Activated CD4-positive, alpha-beta memory T cell treated with anti-CD3 and anti-CD28 coated beads, Interleukin-2, amount 10 ng/mL, durations not matched to agents 7 days and 5 days (primary cell): ENCODE data around the gene SNX24. TPM values are rescaled to one million over a fixed set of nuclear protein-coding genes. Genes with fewer than 3 reads are reported as not detected.

Experiments
- CTCF ChIA-PET: fragments of 350-600 bp; sonication (Branson Sonifier 250); formaldehyde crosslinking; loops from one replicate; lab custom pipeline; 2021; ENCODE audit warnings: antibody characterized with exemption, inconsistent platforms; lab: Charles Lee
- POLR2A ChIA-PET: fragments of 350-600 bp; sonication (Branson Sonifier 250); formaldehyde crosslinking; loops from one replicate; lab custom pipeline; 2021; ENCODE audit warnings: antibody characterized with exemption; lab: Charles Lee
- DNase-seq: peaks from one replicate; pipeline ENCODE4 v3.0.0-alpha.2; 2020
- H3K27ac Mint-ChIP-seq: one replicate; pipeline ENCODE4 v1.8.0; 2021; ENCODE audit warnings: mild to moderate bottlenecking, mixed read lengths
- H3K27me3 Mint-ChIP-seq: one replicate; pipeline ENCODE4 v1.8.0; 2021; ENCODE audit warnings: mixed read lengths
- H3K36me3 Mint-ChIP-seq: one replicate; pipeline ENCODE4 v1.8.0; 2021; ENCODE audit warnings: low read depth, mixed read lengths
- H3K4me1 Mint-ChIP-seq: one replicate; pipeline ENCODE4 v1.8.0; 2021; ENCODE audit warnings: mixed read lengths
- H3K4me3 Mint-ChIP-seq: one replicate; pipeline ENCODE4 v1.8.0; 2021; ENCODE audit warnings: mild to moderate bottlenecking, mixed read lengths
- H3K9me3 Mint-ChIP-seq: one replicate; pipeline ENCODE4 v1.8.0; 2021; ENCODE audit warnings: mixed read lengths
- total RNA-seq, 2 experiments: library from RNA; stranded (reverse); gene quantifications; one replicate each; pipeline ENCODE4 v1.2.3, GENCODE V29; 2021

SNX24 gene
- total RNA-seq, 2 experiments from 2014 or later, result 8.8 to 9.2 TPM

GRCh38 chr5:123028222-123028621, 182.8 kb downstream of the SNX24 start:
- H3K27ac Mint-ChIP-seq, result no peak overlapping the region
- ChIA-PET CTCF (no interaction called here), POLR2A (no interaction called here)
- H3K9me3 Mint-ChIP-seq, result no peaks in the 10 kb centered on the region
- H3K4me3 Mint-ChIP-seq, result no peak overlapping the region
- H3K4me1 Mint-ChIP-seq, result no peaks in the 10 kb centered on the region
- H3K36me3 Mint-ChIP-seq, result no peaks in the 10 kb centered on the region
- no peaks in the 10 kb centered on the region for H3K27me3 Mint-ChIP-seq
- DNase-seq, result no peak

- Mint-ChIP-seq H3K27me3 (peaks cover 38% of the 10 kb centered on the region), H3K27ac (no peak overlapping the region), H3K4me1 (peaks cover 9% of the 10 kb centered on the region), H3K9me3 (no peaks in the 10 kb centered on the region), H3K4me3 (no peak overlapping the region), H3K36me3 (no peaks in the 10 kb centered on the region)
- POLR2A ChIA-PET, result no interaction called here
- no peak for DNase-seq
- CTCF ChIA-PET, result no interaction called here
Observed at GRCh38 chr5:123033157-123033671, 187.8 kb downstream of the SNX24 start.

GRCh38 chr5:123035360-123035917, 190.0 kb downstream of the SNX24 start:
- no peak overlapping the region for H3K27ac Mint-ChIP-seq
- H3K4me1 Mint-ChIP-seq, result peaks cover 9% of the 10 kb centered on the region
- H3K4me3 Mint-ChIP-seq, result peak overlapping the region; percentile 22
- H3K27me3 Mint-ChIP-seq, result peaks cover 51% of the 10 kb centered on the region
- DNase-seq, result peak; percentile 20
- no peaks in the 10 kb centered on the region for H3K9me3 Mint-ChIP-seq
- H3K36me3 Mint-ChIP-seq, result no peaks in the 10 kb centered on the region
- CTCF ChIA-PET, result no interaction called here
- POLR2A ChIA-PET, result no interaction called here

- no peak overlapping the region for H3K4me3 Mint-ChIP-seq
- DNase-seq, result no peak
Observed at GRCh38 chr5:123035918-123036390, 190.5 kb downstream of the SNX24 start.

GRCh38 chr5:123036391-123037103, 191.1 kb downstream of the SNX24 start, which contains the start of gene PPIC:
TSS of gene PPIC (minus strand) at chr5:123036725. CDS start at chr5:123036625, 100 bp downstream.
- Mint-ChIP-seq H3K9me3 (no peaks in the 10 kb centered on the region), H3K27me3 (peaks cover 54% of the 10 kb centered on the region), H3K4me3 (peak within 1 kb of the TSS; percentile 34), H3K27ac (no peak within 1 kb of the TSS), H3K4me1 (peaks cover 9% of the 10 kb centered on the region), H3K36me3 (no peaks in the 10 kb centered on the region)
- ChIA-PET POLR2A (no interaction called here), CTCF (no interaction called here)
- DNase-seq, result peak; percentile 18

More at GRCh38 chr5:123035918-123036390, 190.5 kb downstream of the SNX24 start:
- ChIA-PET CTCF (no interaction called here), POLR2A (no interaction called here)
- Mint-ChIP-seq H3K27me3 (peaks cover 53% of the 10 kb centered on the region), H3K9me3 (no peaks in the 10 kb centered on the region), H3K27ac (no peak overlapping the region), H3K4me1 (peaks cover 9% of the 10 kb centered on the region), H3K36me3 (no peaks in the 10 kb centered on the region)

- ChIA-PET POLR2A (no interaction called here), CTCF (no interaction called here)
- peaks cover 55% of the 10 kb centered on the region for H3K27me3 Mint-ChIP-seq
- DNase-seq, result no peak
- no peak overlapping the region for H3K27ac Mint-ChIP-seq
- no peak overlapping the region for H3K4me3 Mint-ChIP-seq
- H3K9me3 Mint-ChIP-seq, result no peaks in the 10 kb centered on the region
- H3K36me3 Mint-ChIP-seq, result no peaks in the 10 kb centered on the region
- peaks cover 9% of the 10 kb centered on the region for H3K4me1 Mint-ChIP-seq
Observed at GRCh38 chr5:123037104-123037418, 191.6 kb downstream of the SNX24 start.

- DNase-seq, result no peak
- ChIA-PET CTCF (no interaction called here), POLR2A (no interaction called here)
- H3K4me3 Mint-ChIP-seq, result no peak overlapping the region
- no peaks in the 10 kb centered on the region for H3K9me3 Mint-ChIP-seq
- no peak overlapping the region for H3K27ac Mint-ChIP-seq
- peaks cover 9% of the 10 kb centered on the region for H3K4me1 Mint-ChIP-seq
- peaks cover 50% of the 10 kb centered on the region for H3K27me3 Mint-ChIP-seq
- H3K36me3 Mint-ChIP-seq, result no peaks in the 10 kb centered on the region
Observed at GRCh38 chr5:123039673-123040072, 194.3 kb downstream of the SNX24 start.

GRCh38 chr5:123044926-123045617, 199.7 kb downstream of the SNX24 start:
- Mint-ChIP-seq H3K4me3 (no peak overlapping the region), H3K27me3 (peaks cover 27% of the 10 kb centered on the region), H3K9me3 (no peaks in the 10 kb centered on the region), H3K36me3 (no peaks in the 10 kb centered on the region), H3K4me1 (no peaks in the 10 kb centered on the region), H3K27ac (no peak overlapping the region)
- ChIA-PET POLR2A (no interaction called here), CTCF (no interaction called here)
- no peak for DNase-seq

GRCh38 chr5:123046222-123046621, 200.8 kb downstream of the SNX24 start:
- peaks cover 31% of the 10 kb centered on the region for H3K27me3 Mint-ChIP-seq
- POLR2A ChIA-PET, result no interaction called here
- H3K27ac Mint-ChIP-seq, result no peak overlapping the region
- DNase-seq, result no peak
- no peak overlapping the region for H3K4me3 Mint-ChIP-seq
- CTCF ChIA-PET, result no interaction called here
- H3K4me1 Mint-ChIP-seq, result no peaks in the 10 kb centered on the region
- H3K9me3 Mint-ChIP-seq, result no peaks in the 10 kb centered on the region
- H3K36me3 Mint-ChIP-seq, result no peaks in the 10 kb centered on the region

- H3K9me3 Mint-ChIP-seq, result no peaks in the 10 kb centered on the region
- H3K27me3 Mint-ChIP-seq, result peaks cover 34% of the 10 kb centered on the region
- H3K4me3 Mint-ChIP-seq, result no peak overlapping the region
- H3K4me1 Mint-ChIP-seq, result no peaks in the 10 kb centered on the region
- ChIA-PET POLR2A (no interaction called here), CTCF (no interaction called here)
- H3K27ac Mint-ChIP-seq, result no peak overlapping the region
- DNase-seq, result no peak
- no peaks in the 10 kb centered on the region for H3K36me3 Mint-ChIP-seq
Observed at GRCh38 chr5:123047706-123048105, 202.3 kb downstream of the SNX24 start.

GRCh38 chr5:123051206-123051605, 205.8 kb downstream of the SNX24 start:
- H3K27ac Mint-ChIP-seq, result no peak overlapping the region
- H3K27me3 Mint-ChIP-seq, result peaks cover 22% of the 10 kb centered on the region
- H3K4me1 Mint-ChIP-seq, result no peaks in the 10 kb centered on the region
- CTCF ChIA-PET, result no interaction called here
- DNase-seq, result no peak
- POLR2A ChIA-PET, result no interaction called here
- H3K36me3 Mint-ChIP-seq, result no peaks in the 10 kb centered on the region
- H3K4me3 Mint-ChIP-seq, result no peak overlapping the region
- H3K9me3 Mint-ChIP-seq, result no peaks in the 10 kb centered on the region
